EL (cell line): ENCODE data around the gene ARHGEF28.
A peak's percentile ranks its signal among the peaks of the same experiment; 100 is the strongest.

Source experiments
- DNase-seq: peaks from one replicate; pipeline ENCODE4 v3.0.0-alpha.2; 2016

The ARHGEF28 gene, protein sequence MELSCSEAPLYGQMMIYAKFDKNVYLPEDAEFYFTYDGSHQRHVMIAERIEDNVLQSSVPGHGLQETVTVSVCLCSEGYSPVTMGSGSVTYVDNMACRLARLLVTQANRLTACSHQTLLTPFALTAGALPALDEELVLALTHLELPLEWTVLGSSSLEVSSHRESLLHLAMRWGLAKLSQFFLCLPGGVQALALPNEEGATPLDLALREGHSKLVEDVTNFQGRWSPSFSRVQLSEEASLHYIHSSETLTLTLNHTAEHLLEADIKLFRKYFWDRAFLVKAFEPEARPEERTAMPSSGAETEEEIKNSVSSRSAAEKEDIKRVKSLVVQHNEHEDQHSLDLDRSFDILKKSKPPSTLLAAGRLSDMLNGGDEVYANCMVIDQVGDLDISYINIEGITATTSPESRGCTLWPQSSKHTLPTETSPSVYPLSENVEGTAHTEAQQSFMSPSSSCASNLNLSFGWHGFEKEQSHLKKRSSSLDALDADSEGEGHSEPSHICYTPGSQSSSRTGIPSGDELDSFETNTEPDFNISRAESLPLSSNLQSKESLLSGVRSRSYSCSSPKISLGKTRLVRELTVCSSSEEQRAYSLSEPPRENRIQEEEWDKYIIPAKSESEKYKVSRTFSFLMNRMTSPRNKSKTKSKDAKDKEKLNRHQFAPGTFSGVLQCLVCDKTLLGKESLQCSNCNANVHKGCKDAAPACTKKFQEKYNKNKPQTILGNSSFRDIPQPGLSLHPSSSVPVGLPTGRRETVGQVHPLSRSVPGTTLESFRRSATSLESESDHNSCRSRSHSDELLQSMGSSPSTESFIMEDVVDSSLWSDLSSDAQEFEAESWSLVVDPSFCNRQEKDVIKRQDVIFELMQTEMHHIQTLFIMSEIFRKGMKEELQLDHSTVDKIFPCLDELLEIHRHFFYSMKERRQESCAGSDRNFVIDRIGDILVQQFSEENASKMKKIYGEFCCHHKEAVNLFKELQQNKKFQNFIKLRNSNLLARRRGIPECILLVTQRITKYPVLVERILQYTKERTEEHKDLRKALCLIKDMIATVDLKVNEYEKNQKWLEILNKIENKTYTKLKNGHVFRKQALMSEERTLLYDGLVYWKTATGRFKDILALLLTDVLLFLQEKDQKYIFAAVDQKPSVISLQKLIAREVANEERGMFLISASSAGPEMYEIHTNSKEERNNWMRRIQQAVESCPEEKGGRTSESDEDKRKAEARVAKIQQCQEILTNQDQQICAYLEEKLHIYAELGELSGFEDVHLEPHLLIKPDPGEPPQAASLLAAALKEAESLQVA (N-terminal part only)

DNA sequence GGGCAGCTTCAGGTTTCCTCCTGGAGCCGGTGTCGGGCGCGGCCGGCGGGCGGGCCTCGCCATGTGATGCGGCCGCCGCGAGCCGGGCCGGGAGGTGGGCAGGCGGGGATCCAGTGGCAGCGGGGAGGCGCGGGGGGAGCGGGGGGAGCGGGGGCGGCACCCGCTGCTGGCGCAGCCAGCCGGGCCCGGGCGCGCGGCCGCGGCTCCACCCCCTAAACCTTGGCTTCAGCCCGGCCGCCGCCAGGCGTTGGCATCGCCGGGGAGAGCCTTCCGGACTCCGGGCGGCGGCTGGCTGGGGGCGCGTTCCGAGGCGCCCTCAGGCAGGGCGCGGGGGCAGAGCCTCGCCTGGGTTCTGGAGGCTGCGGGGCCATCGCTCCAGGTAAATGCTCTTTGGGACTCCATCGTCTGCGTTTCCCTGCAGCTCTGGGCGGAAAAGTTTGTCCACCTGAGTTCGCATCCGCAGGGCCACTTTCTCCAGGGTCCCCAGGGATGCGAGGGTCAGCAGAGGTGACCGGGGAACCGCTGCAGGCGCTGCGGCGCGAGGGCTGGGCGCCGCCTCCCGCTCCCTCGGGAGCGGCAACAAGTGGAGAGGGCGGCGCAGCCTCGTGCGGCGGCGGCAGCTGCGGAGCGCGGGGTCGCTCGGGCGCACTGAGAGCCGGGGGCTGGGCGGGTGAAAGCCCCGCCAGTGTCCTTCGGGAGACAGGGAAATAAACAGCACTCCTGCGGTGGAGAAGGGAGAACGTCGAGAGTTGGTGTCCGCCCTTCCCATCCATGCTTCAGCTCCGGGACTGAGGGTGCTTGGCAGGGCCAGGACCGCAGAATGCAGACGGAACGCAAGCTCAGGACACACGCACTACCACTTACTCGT, at the start of gene ARHGEF28:
Gene ARHGEF28, plus strand, starts transcription at position 253 of the 868 bp plus-strand sequence. CDS start 58,656 bp downstream, outside the sequence.
- DNase-seq: peak; percentile 84

DNA sequence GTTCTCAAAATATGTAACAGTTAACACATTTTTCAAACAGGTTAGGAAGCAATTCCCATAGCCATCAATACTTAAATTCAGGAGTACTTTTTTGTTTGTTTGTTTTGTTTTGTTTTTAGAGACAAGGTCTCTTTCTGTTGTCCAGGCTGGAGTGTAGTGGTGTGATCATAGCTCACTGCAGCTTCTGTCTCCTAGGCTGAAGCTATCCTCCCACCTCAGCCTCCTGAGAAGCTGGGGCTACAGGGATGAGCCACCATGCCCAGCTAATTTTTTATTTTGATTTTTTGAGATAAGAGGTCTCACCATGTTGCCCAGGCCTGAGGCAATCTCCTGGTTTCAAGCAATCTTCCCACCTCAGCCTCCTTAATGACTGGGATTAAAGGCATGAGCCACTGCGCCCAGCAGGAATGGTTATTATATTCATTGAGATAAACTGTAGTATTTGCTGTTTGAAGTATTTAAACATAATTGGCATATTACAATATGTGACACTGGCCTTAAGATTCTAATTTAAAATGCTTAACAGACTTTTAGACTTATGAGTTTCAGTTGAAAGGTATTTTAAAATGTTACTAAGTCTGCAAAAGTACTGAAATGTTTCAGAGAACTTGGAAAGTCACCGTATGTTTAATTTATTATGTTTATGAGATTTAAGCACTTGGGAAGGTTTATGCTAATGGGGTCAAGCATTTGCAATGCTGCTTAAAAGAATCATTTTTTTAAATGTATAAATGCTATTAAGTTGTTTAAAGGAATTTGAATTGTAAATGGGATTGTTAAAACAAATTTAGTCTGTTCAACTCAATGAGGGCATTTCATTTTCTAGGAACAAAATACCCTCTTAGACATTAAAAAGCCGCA, 43.5 kb upstream of the ARHGEF28 start:
- DNase-seq: no peak

DNA sequence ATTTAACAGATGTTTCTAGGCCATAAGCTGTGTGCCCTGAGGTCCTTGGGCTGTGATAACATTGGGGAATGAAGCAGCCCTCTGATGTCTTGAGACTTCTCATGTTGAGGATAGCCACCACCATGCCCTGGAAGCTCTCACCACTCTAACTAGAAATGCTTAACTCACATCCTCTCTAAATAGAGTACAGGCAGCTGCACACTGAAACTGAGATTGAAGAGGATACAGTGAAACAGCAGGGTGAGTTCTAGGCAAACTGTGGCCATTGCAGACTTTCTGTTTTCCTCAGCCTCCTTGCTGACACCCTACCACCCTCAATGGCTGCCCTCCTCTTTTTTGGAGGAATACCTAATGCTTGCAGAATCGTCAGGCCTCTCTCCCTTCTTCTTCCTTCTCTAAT, 38.1 kb upstream of the ARHGEF28 start:
- no peak for DNase-seq

DNA sequence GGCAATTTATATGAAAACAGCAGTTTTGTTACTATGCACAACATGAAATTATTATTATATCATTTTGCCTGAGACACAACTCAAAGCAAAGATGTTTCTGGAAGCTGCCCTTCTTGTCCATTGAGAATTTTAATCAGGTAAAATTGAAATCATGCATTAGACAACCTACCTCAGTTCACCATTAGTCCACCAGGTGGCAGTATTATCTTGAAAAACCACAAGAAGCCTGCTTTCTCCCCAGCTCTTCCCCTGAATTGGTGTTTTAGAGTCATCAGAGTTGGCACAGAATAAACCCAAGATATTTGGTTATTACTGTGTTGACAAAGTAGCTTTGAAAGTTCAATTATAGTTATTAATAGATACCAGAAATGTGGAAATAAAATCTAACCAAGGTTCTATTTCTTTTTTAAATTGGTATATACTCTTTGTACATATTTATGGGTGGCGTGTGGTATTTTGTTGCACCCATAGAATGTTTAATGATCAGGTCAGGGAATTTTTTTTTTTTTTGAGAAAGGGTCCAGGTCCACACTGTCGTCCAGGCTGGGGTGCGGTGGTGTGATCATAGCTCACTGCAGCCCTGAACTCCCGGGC, 34.8 kb upstream of the ARHGEF28 start:
- DNase-seq: peak; percentile 83

DNA sequence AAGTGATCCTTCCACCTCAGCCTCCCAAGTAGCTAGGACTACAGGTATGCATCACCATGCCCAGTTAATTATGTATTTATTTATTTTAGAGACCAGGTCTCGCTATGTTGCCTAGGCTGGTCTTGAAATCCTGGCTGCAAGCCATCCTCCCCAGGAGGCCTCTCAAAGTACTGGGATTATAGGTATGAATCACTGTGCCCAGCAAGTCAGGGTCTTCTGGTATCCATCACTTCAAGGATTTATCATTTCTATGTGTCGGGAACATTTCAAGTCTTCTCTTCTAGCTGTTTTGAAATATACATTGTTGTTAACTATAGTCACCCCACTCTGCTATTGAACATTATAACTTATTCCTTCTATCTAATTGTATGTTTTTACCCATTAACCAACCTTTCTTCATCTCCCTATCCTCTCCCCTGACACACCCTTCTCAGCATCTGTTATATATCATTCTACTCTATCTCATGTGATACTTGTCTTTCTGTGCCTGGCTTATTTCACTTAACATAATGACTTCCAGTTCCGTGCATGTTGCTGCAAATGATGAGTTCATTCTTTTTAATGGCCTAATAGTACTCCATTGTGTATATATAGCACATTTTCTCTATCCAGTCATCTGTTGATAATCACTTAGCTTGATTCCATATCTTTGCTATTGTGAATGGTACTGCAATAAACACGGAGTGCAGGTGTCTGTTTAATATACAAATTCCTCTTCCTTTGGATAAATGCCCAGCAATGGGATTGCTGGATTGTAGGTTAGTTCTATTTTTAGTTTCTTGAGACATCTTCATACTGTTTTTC, 34.1 kb upstream of the ARHGEF28 start:
- DNase-seq: peak; percentile 69

DNA sequence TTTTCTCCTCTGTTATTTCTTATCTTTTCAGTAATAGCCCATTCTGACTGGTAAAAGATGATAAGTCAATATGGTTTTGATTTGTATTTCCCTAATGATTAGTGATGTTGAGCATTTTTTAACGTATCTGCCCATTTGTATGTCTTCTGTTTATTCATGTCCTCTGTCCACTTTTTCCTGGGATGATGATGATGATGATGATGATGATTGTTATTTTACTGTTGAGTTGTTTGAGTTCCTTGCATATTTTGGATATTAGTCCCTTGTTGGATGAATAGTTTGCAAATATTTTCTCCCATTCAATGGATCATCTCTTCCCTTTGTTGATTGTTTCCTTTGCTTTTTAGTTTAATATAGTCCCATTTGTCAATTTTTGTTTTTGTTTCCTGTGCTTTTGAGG, 33.4 kb upstream of the ARHGEF28 start:
- peak; percentile 82 for DNase-seq

DNA sequence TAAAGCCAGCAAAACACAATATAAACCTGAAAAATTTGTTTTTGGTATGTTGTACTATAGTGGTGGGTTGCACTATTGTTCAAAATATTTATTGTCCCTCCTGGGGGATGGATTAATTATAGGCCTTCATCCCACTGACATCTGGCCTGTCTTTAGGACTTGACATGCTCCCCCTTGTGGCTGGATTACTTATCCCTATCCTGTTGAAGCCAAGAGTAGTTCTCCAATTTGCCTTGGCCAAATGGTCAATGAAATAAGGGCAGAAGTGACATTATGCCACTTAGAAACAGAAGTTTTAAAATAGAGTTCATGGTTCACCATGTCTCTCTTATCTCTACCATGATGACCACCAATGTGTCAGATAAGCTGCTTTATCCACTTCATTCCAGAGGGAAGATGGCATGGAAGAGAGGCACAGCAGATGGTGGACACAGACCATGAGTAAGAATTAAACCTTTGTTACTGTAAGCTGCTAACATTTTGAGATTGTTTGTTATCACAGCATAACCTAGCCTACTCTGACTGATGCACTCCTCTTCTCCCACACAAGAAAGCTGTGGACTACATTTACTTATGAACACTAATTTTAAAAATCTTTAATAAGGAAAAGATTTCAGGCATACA, 29.2 kb upstream of the ARHGEF28 start:
- peak; percentile 44 for DNase-seq

DNA sequence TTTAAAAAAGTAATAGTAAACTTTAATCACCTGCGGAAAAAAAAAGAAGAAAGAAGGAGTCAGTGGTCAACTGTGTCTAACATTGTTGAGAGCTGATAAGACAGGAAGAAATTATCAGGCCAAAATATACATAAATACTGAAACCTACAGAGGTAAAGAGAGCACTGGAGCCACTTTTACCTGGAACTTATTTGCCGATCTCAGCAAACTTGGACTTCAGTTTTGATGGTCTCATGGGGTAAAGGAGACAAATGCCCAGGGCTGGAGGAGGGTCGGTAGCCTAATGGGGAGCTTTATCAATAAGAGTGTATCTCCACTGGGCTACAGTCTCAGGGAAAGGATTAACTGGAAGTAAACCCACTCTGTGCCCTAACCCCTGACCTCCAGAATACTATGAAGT, 26.6 kb upstream of the ARHGEF28 start:
- DNase-seq: no peak

DNA sequence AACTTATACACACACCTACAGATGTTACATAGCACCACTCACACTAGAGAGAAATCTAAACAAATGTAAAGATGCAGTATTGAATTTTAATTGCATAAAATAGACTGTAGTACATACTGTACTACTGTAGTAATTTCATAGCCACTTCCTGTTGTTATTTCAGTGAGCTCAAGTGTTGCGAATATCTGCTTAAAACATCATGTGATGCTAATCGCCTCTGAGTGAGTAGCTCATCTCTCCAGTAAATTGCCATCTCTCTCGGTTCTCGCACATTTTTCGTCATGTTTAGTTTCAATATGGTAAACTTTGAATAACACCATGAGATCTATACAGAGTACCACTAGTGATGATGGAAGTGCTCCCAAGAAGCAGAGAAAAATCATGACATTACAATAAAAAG, 22.0 kb upstream of the ARHGEF28 start:
- DNase-seq: no peak

DNA sequence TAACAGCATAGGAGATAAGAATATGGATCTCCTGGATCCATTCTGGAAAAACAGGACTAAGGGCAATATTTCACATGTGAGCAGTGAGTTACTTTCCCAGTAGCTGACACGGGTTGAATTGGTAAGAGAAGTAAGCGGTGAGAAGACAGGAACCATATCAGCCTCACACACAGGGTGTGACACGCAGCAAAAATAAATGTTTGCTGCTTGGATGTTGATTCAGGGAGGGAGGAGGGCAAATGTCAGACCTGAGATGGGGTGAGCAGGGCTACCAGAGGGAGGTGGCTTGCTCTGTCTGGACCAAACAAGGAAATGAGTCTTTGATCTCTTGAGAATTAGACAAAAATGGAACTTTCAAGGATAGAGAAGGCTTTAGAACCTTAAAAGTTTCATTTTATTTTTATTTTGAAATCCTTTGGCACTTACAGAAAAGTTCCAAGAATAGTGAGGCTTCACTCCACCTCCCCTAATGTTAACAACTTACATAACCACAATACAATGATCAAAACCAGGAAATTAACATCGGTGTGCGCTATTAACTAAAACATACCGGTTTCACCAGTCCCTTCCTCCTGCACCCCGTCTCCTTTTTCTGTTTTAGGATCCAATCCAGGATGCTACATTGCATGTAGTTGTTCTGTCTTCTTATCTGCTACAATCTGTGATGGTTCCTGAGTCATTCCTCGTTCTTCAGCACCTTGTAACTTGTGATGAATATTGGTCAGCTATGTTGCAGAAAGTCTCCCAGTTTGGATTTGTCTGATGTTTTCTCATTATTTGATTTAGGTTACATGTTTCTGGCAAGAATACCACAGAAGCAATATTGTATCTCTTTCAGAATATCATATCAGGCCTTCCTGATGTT, 20.5 kb upstream of the ARHGEF28 start:
- peak; percentile 68 for DNase-seq

DNA sequence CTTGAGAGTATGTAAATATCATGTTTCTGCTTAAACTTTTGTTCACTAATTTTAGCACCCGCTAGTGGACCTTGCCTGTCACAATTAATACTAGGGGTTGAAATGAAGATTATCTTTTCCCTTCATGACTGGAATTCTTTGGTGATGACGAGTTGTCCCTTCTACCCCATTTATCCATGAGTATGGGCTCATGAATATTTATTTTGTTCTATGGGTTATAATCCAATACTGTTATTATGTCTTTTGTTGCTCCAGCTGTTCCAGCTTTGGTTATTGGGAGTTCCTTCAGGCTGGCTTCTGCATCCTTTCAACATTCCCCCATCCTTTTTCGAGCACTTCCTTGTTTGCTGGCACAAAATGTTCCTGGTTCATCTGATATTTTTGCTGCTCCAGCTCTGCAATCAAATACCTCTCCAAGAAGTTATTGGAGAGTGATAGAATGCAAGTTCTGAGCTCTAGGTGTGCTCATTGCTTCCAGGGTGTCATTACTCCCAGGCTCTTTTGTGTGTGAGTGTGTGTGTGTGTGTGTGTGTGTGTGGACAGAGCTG, 19.7 kb upstream of the ARHGEF28 start:
- DNase-seq: peak; percentile 59

DNA sequence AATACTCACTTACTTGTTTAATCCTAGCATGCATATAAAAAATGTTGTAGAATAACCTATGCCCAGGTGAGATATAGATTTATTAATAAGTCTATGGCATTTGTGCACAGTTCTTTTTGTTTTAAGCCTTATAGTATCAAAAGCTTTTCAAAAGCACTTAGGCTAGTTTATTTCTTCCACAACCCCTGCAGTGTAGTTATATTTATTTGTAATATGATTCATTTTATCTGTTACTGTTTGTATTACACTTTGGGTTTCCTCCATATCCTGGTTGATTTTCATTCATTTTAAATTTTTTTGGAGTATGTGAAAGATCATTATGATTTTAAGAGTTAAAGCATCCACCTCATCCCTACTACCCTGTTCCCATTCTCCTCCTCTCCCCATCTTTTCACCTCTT, 18.8 kb upstream of the ARHGEF28 start:
- no peak for DNase-seq

DNA sequence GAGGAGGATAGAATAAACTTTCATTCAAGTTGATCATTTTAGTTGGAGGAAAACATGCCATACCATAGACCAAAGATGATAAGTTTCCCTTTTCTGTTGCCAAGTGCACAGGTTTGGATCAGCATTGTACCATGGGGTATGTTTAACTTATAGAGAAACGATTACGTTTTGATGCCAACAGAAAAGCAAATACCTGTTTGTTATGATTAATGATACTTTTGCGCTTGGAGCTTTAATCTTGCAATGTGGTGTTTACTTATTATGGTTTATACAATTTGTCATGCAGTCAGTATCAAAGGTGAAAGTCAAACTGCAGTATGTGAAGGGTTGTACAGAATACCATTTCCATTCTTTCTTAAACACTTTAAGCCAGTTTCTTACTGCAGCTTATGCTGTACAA, 13.2 kb upstream of the ARHGEF28 start:
- DNase-seq: no peak

DNA sequence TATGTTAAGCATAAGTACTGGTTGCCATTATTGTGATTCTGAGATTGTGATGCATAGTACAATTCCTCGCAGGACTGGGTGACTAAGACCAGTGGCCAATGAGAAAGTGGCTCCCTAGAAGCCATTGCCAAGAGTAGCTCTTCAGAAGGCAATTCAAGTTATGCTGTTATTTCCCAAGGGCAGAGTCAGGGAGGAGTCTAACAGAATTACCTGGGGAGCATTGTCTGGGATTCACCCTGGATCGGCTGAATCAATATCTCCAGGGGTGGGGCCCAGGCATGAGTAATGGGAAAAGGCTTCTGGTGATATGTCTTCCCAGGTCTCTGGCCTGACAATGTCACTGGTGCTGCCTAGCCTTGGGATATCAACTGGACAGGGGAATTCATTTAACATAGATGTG, 10.9 kb upstream of the ARHGEF28 start:
- DNase-seq: no peak

DNA sequence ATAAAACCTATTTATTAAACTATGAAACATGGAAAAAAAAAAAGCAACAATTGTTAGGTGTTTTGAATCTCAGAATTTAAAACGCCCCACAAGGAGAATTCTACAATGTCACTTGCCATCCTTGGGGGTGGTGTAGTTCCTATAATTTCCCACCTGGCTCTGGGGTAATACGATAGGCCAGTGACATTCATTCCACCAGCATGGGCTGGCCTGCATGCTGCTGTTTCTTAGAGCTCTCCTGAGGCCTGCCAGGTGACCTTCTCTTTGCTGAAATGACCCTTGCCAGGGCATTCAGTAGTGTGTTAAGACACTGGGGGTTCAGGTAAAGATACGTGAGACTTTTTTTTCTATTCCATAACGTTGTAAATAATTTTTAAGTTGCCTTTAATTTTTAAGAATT, 10.0 kb upstream of the ARHGEF28 start:
- no peak for DNase-seq

DNA sequence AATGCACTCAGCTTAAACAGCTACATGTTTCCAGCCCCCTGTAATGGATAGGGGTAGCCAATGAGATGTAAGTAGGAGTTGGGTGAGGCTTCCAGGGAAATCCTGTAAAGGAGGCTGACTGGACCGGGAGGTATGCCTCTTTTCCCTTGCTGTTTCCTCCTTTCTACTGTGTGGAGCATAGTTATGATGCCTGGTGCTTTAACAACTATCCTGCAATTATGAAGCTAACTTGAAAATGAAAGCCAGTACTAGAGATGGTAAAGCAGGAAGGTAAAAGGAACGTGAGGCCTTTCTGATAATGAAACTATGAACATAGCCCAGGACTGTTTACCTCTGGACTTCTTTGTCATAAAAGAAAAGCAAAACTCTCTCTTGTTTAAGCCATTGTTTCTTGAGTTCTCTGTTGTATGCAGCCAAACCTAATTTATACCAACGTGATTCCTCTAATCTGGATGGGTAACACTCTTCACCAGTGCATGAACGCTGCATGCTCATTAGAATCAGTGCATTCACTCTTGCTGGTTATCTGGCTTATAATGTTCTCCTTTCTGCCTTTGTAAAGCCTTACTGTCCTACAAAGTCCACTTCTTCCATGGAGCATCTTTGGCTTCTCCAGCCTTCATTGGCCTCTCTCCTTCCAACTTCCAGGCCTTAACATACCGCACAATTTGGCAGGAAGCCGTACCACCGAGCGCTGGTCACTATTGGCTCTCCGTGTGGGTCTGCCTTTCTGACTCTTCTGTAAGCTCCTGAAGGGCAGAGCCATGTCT, 8.3 kb upstream of the ARHGEF28 start:
- DNase-seq: peak; percentile 59
